HCT116 (cell line): ENCODE data around the gene ST3GAL5. TPM values are rescaled to one million over a fixed set of nuclear protein-coding genes. Genes with fewer than 3 reads are reported as not detected.

ENCODE experiments used
- ATAC-seq: fragments of 200-7000 bp; cut with Tn5 transposase; 2 replicates; pipeline ENCODE4 v1.9.1; 2020; ENCODE audit warnings: mild to moderate bottlenecking, moderate library complexity
- BruUV-seq: library from RNA; stranded (reverse); fragments of 400-500 nt; replicated peaks from 2 replicates; lab custom pipeline; 2021; lab: Mats Ljungman, UMichigan
- CTCF ChIA-PET: fragments of 300-600 bp; sonication (Branson Sonifier 250); formaldehyde crosslinking; loops from one replicate; lab custom pipeline; 2021; ENCODE audit warnings: antibody characterized with exemption; lab: Charles Lee
- POLR2A ChIA-PET: fragments of 300-600, 350-600 bp; sonication (Branson Sonifier 250); formaldehyde crosslinking; loops from one replicate; lab custom pipeline; 2021; ENCODE audit warnings: antibody characterized with exemption; lab: Charles Lee
- RAD21 ChIA-PET, 2 experiments: fragments of 300-600 bp; sonication (Branson Sonifier 250); formaldehyde crosslinking; loops; one replicate each; lab custom pipeline; 2023; ENCODE audit warnings: low total read pairs in 2 of 2; ENCODE audit not compliant: uncharacterized antibody in 2 of 2, unreplicated experiment in 2 of 2, low non-redundant PET in 1 of 2; lab: Charles Lee
- DNase-seq: peaks from one replicate; pipeline ENCODE4 v3.0.0-alpha.2; 2010; ENCODE audit warnings: low read depth, low spot score
- H2AFZ ChIP-seq: fragments of 200-600 bp; shearing (Covaris generic), sonication (generic); 2 replicates; pipeline ENCODE4 v1.6.1; 2017; ENCODE audit warnings: low read depth, mixed run types, mixed read lengths, antibody characterized with exemption, low read length; ENCODE audit not compliant: poor library complexity, severe bottlenecking
- H3K27ac ChIP-seq: 2 replicates; pipeline ENCODE4 v1.5.1; 2012; ENCODE audit warnings: low read depth, low read length
- H3K27me3 ChIP-seq: fragments of 200-600 bp; sonication (generic); 2 replicates; pipeline ENCODE4 v1.6.1; 2016; ENCODE audit warnings: mixed run types, low read length, mixed read lengths; ENCODE audit not compliant: insufficient read depth
- H3K36me3 ChIP-seq, 2 experiments: fragments of 200-500 bp in 1 of 2; fragments of 200-600 bp in 1 of 2; sonication (Bioruptor generic) in 1 of 2; sonication (generic) in 1 of 2; 2 replicates each; pipeline versions ENCODE4 v1.5.1 to v1.6.1; 2014 to 2016; ENCODE audit warnings: low read length in 2 of 2, inconsistent platforms in 1 of 2, mixed read lengths in 1 of 2, mixed run types in 1 of 2; ENCODE audit not compliant: insufficient read depth in 2 of 2, control insufficient read depth in 1 of 2
- H3K4me1 ChIP-seq, 2 experiments: fragments of 200-600 bp in 1 of 2; sonication (generic) in 1 of 2; 2 replicates each; pipeline versions ENCODE4 v1.5.1 to v1.6.1; 2012 to 2017; ENCODE audit warnings: low read length in 2 of 2, inconsistent platforms in 1 of 2, mild to moderate bottlenecking in 1 of 2, mixed read lengths in 1 of 2, mixed run types in 1 of 2, moderate library complexity in 1 of 2; ENCODE audit not compliant: insufficient read depth in 2 of 2, control insufficient read depth in 1 of 2
- H3K4me2 ChIP-seq: fragments of 200-600 bp; sonication (generic); 2 replicates; pipeline ENCODE4 v1.6.1; 2017; ENCODE audit warnings: mixed run types, low read length, mixed read lengths
- H3K4me3 ChIP-seq, 2 experiments: fragments of 200-600 bp in 1 of 2; sonication (generic) in 1 of 2; replicated peaks in 1 of 2; 2 replicates each; pipeline ENCODE4 v1.5.1; 2011 to 2016; ENCODE audit warnings: low read length in 2 of 2, control low read depth in 1 of 2, low read depth in 1 of 2, mild to moderate bottlenecking in 1 of 2, mixed read lengths in 1 of 2, mixed run types in 1 of 2
- H3K79me2 ChIP-seq: fragments of 200-600 bp; sonication (generic); 2 replicates; pipeline ENCODE4 v1.6.1; 2017; ENCODE audit warnings: mild to moderate bottlenecking, mixed run types, low read length, moderate library complexity, mixed read lengths; ENCODE audit not compliant: insufficient read depth
- H3K9ac ChIP-seq: fragments of 200-600 bp; sonication (generic); 2 replicates; pipeline ENCODE4 v1.6.1; 2016; ENCODE audit warnings: low read length, mixed read lengths
- H3K9me2 ChIP-seq: fragments of 200-600 bp; sonication (generic), shearing (Covaris generic); 2 replicates; pipeline ENCODE4 v1.6.1; 2017; ENCODE audit warnings: mixed run types, mild to moderate bottlenecking, moderate library complexity; ENCODE audit not compliant: insufficient read depth
- H3K9me3 ChIP-seq, 2 experiments: fragments of 200-500 bp in 1 of 2; fragments of 200-600 bp in 1 of 2; sonication (Bioruptor generic) in 1 of 2; sonication (generic) in 1 of 2; 2 replicates each; pipeline ENCODE4 v1.6.1; 2014 to 2017; ENCODE audit warnings: low read length in 2 of 2, mixed read lengths in 2 of 2, inconsistent platforms in 1 of 2, low read depth in 1 of 2, mild to moderate bottlenecking in 1 of 2, mixed run types in 1 of 2, moderate library complexity in 1 of 2; ENCODE audit not compliant: control insufficient read depth in 1 of 2, insufficient read depth in 1 of 2
- H4K20me1 ChIP-seq: fragments of 200-600 bp; sonication (generic), shearing (Covaris generic); 2 replicates; pipeline ENCODE4 v1.6.1; 2017; ENCODE audit warnings: mixed run types, mild to moderate bottlenecking, moderate library complexity; ENCODE audit not compliant: insufficient read depth
- CBX3 ChIP-seq: IDR thresholded peaks from 2 replicates; pipeline ENCODE4 v1.6.1; 2012; ENCODE audit warnings: low read depth
- ELF1 ChIP-seq: IDR thresholded peaks from 2 replicates; pipeline ENCODE4 v1.6.1; 2012; ENCODE audit warnings: low read depth, borderline replicate concordance
- EZH2phosphoT487 ChIP-seq: fragments of 200-600 bp; IDR thresholded peaks from 2 replicates; pipeline ENCODE4 v1.6.1; 2018; ENCODE audit warnings: antibody characterized with exemption, borderline replicate concordance
- JUND ChIP-seq: IDR thresholded peaks from 2 replicates; pipeline ENCODE4 v1.6.1; 2012
- POLR2A ChIP-seq: IDR thresholded peaks from 2 replicates; pipeline ENCODE4 v1.7.0; 2011; ENCODE audit warnings: borderline replicate concordance; ENCODE audit not compliant: insufficient read depth, insufficient read length; ENCODE audit errors: extremely low read depth
- POLR2AphosphoS5 ChIP-seq: IDR thresholded peaks from 2 replicates; pipeline ENCODE4 v1.6.1; 2011; ENCODE audit warnings: mild to moderate bottlenecking, low read depth, low read length, moderate library complexity
- RAD21 ChIP-seq: IDR thresholded peaks from 2 replicates; pipeline ENCODE4 v1.6.1; 2012; ENCODE audit warnings: low read depth, mild to moderate bottlenecking
- SRF ChIP-seq: IDR thresholded peaks from 2 replicates; pipeline ENCODE4 v1.6.1; 2012; ENCODE audit warnings: low read depth
- TCF7L2 ChIP-seq: IDR thresholded peaks from 2 replicates; pipeline ENCODE4 v1.7.0; 2011; ENCODE audit warnings: borderline replicate concordance, inconsistent platforms; ENCODE audit not compliant: insufficient read depth, insufficient read length; ENCODE audit errors: extremely low read depth
- ZNF274 ChIP-seq: fragments of 200-500 bp; sonication (Bioruptor generic); IDR thresholded peaks from 2 replicates; pipeline ENCODE4 v1.6.1; 2014; ENCODE audit warnings: mild to moderate bottlenecking, low read depth, low read length, inconsistent platforms
- intact Hi-C: fragments of 100-400 bp; cut with micrococcal nuclease; formaldehyde crosslinking; loops from 2 replicates; pipeline ENCODE4 v1.10.0; 2022
- total RNA-seq: library from RNA; stranded (reverse); gene quantifications from one replicate; pipeline ENCODE4 v1.2.1, GENCODE V29; 2021; ENCODE audit not compliant: unreplicated experiment
- TF ChIP-seq, protein P1 (sequence below): IDR thresholded peaks from 2 replicates; pipeline ENCODE4 v1.6.1; 2012; ENCODE audit warnings: low read depth

The ST3GAL5 gene
- total RNA-seq, 1 experiment from 2014 or later = 14.8 TPM

DNA sequence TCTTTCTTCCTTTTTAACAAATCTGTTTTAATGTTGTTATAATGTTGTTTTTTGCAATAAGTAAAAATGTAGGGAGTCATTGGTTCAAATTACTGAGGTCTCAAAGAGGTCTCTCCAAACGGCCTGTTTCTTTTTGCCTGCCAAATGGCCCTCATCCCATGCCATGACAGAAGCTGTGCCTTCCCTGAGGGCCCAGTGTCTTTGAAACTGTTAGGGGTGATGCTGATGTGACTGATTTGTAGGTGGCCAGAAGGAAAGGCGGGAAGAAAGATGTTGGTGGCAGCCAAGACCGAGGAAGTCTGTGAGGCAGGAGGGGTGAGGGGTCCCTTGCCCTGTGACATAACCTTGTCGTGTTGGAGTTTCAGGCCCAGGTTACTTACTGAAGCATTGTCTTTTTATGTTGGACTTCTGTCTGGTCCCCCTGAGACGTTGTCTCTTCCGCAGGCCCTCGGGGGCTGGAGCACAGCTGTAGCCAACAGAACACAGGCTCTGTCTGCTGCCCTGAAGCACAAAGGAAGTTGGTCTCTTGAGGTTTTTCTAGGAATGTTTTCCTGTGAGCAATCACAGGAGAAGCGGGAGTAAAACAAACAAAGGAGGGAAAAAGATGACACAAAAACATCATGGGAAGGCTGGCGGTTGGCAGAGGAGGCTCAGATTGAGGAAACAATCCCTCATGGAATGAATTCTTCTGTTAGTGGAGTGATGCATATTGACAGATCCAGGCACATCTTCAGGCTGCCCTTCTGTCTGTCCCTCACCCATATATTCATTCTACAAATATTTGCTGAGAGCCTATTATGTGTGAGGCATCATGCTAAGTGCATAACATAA is 4.9 kb upstream of the ST3GAL5 start (continued):
- TF ChIP-seq RAD21 (no peak), SRF (no peak), ELF1 (no peak), JUND (no peak), TCF7L2 (no peak), ZNF274 (no peak)

DNA sequence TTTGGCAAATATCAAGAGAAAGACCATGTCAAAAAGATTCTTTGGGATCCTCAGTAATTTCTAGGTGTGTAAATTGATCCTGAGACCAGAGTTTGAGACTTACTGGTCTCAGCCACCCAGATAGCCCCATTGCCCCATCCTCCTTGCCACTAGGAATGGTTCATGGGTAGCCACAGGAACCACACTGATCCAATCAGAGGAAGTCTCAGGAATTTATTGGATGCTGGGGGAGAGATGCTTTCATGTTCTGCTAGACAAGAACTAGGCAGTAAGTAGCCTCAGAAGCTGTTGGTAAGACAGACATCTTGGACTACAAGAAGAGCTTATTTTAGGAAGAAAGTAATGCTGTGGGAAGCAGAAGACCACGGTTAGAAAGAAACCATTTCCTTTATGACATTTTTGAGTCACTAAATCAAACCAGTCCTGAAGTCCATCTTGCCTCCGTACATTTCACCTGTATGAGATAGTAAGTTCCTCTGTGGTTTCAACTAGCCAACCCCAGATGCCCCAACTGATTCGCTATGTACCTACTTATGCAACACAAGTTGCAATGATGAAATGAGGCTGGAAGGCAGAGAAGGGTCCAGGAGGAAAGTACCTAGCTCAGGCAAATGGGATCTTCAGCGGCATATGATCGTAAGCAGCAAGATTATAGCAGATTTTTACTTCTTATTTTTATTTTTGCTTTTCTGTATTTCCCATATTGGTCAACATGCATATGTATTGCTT is 3.6 kb upstream of the ST3GAL5 start:
- ATAC-seq (no peak), DNase-seq (no peak)
- CTCF ChIA-PET = no interaction called here
- no peaks in the 10 kb centered on the region for H3K79me2 ChIP-seq
- RAD21 ChIA-PET = no interaction called here
- BruUV-seq = no TSS peak
- H2AFZ ChIP-seq = no peak overlapping the region
- no peaks in the 10 kb centered on the region for H3K9me3 ChIP-seq
- no peak for TF ChIP-seq TCF7L2
- no peak for TF ChIP-seq CBX3
- no peak for TF ChIP-seq POLR2A
- TF ChIP-seq EZH2phosphoT487 = no peak
- TF ChIP-seq SRF = no peak
- TF ChIP-seq, protein P1, sequence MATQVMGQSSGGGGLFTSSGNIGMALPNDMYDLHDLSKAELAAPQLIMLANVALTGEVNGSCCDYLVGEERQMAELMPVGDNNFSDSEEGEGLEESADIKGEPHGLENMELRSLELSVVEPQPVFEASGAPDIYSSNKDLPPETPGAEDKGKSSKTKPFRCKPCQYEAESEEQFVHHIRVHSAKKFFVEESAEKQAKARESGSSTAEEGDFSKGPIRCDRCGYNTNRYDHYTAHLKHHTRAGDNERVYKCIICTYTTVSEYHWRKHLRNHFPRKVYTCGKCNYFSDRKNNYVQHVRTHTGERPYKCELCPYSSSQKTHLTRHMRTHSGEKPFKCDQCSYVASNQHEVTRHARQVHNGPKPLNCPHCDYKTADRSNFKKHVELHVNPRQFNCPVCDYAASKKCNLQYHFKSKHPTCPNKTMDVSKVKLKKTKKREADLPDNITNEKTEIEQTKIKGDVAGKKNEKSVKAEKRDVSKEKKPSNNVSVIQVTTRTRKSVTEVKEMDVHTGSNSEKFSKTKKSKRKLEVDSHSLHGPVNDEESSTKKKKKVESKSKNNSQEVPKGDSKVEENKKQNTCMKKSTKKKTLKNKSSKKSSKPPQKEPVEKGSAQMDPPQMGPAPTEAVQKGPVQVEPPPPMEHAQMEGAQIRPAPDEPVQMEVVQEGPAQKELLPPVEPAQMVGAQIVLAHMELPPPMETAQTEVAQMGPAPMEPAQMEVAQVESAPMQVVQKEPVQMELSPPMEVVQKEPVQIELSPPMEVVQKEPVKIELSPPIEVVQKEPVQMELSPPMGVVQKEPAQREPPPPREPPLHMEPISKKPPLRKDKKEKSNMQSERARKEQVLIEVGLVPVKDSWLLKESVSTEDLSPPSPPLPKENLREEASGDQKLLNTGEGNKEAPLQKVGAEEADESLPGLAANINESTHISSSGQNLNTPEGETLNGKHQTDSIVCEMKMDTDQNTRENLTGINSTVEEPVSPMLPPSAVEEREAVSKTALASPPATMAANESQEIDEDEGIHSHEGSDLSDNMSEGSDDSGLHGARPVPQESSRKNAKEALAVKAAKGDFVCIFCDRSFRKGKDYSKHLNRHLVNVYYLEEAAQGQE = no peak
- no peak for TF ChIP-seq JUND
- TF ChIP-seq POLR2AphosphoS5 = no peak
- TF ChIP-seq ELF1 = no peak
- TF ChIP-seq ZNF274 = no peak
- POLR2A ChIA-PET = no interaction called here
- no peak overlapping the region for H3K4me3 ChIP-seq
- no peaks in the 10 kb centered on the region for H3K27me3 ChIP-seq
- H3K36me3 ChIP-seq = no peaks in the 10 kb centered on the region
- intact Hi-C loops = no loop called here
- no peaks in the 10 kb centered on the region for H3K9me2 ChIP-seq
- H3K4me2 ChIP-seq = no peak overlapping the region
- peaks cover 4 to 19% of the 10 kb centered on the region in 2 experiments; a peak in 3 of 4 replicates for H3K4me1 ChIP-seq
- H3K27ac ChIP-seq = no peak overlapping the region
- H4K20me1 ChIP-seq = no peaks in the 10 kb centered on the region
- H3K9ac ChIP-seq = no peak overlapping the region
